ENCODE data around the gene SEPTIN12. TPM values are rescaled to one million over a fixed set of nuclear protein-coding genes. Genes with fewer than 3 reads are reported as not detected.

SEPTIN12 gene
- total RNA-seq, 4 donors from 2014 or later = 0.54 TPM; not detected in 3

- WGBS, 2 donors = 77 to 97% methylated on average over 2 of the region's 2 CpGs
- DNase-seq = no peak
Observed at GRCh38 chr16:4776141-4776705, 11.9 kb downstream of the SEPTIN12 start.

GRCh38 chr16:4775005-4775404, 13.1 kb downstream of the SEPTIN12 start:
- no peaks in the 10 kb centered on the region for H3K27me3 ChIP-seq
- no peak overlapping the region for H3K27ac ChIP-seq
- no peak for DNase-seq
- 93% methylated on average over 3 to 7 of the region's 13 CpGs for WGBS, 2 donors
- intact Hi-C loops (cut with DNase I) = no loop called here
- TF ChIP-seq POLR2A (IDR thresholded peaks at IDR 0.05) (no peak), CTCF (IDR thresholded peaks at IDR 0.05) (no peak)
- H3K9me3 ChIP-seq = no peaks in the 10 kb centered on the region
- H3K4me3 ChIP-seq (replicated peaks in 1 of 3) = no peak overlapping the region
- H3K4me1 ChIP-seq = no peaks in the 10 kb centered on the region
- no peaks in the 10 kb centered on the region for H3K36me3 ChIP-seq

More at GRCh38 chr16:4776141-4776705, 11.9 kb downstream of the SEPTIN12 start:
- Histone ChIP-seq H3K27ac (no peak overlapping the region), H3K36me3 (no peaks in the 10 kb centered on the region), H3K4me3 (replicated peaks in 1 of 3) (no peak overlapping the region), H3K4me1 (no peaks in the 10 kb centered on the region), H3K27me3 (no peaks in the 10 kb centered on the region), H3K9me3 (no peaks in the 10 kb centered on the region)
- no peak for TF ChIP-seq CTCF (IDR thresholded peaks at IDR 0.05)
- TF ChIP-seq POLR2A (IDR thresholded peaks at IDR 0.05) = no peak
- intact Hi-C loops (cut with DNase I) = no loop called here

- no peak overlapping the region for H3K4me3 ChIP-seq (replicated peaks in 1 of 3)
- H3K36me3 ChIP-seq = no peaks in the 10 kb centered on the region
- H3K4me1 ChIP-seq = peaks cover 0 to 8% of the 10 kb centered on the region in 2 donors
- 82 to 87% methylated on average over 4 to 5 of the region's 5 CpGs for WGBS, 2 donors
- no peak for TF ChIP-seq POLR2A (IDR thresholded peaks at IDR 0.05)
- TF ChIP-seq CTCF (IDR thresholded peaks at IDR 0.05) = no peak
- intact Hi-C loops (cut with DNase I) = no loop called here
- DNase-seq = no peak
- H3K27ac ChIP-seq = no peak overlapping the region
- no peaks in the 10 kb centered on the region for H3K9me3 ChIP-seq
- no peaks in the 10 kb centered on the region for H3K27me3 ChIP-seq
Observed at GRCh38 chr16:4772351-4772750, 15.8 kb downstream of the SEPTIN12 start.

- intact Hi-C loops (cut with DNase I) = no loop called here
- Histone ChIP-seq H3K27ac (no peak overlapping the region), H3K36me3 (no peaks in the 10 kb centered on the region), H3K4me1 (peaks cover 0 to 9% of the 10 kb centered on the region in 2 donors), H3K27me3 (no peaks in the 10 kb centered on the region), H3K9me3 (no peaks in the 10 kb centered on the region), H3K4me3 (replicated peaks in 1 of 3) (no peak overlapping the region)
- no peak for TF ChIP-seq POLR2A (IDR thresholded peaks at IDR 0.05)
- TF ChIP-seq CTCF (IDR thresholded peaks at IDR 0.05) = no peak
- 67 to 70% methylated on average over 3 of the region's 3 CpGs for WGBS, 2 donors
- no peak for DNase-seq
Observed at GRCh38 chr16:4771646-4772045, 16.5 kb downstream of the SEPTIN12 start.

GRCh38 chr16:4769306-4769638, 18.9 kb downstream of the SEPTIN12 start:
- peaks cover under 1% of the 10 kb centered on the region in 2 donors for H3K36me3 ChIP-seq
- H3K27ac ChIP-seq = no peak overlapping the region
- no peaks in the 10 kb centered on the region for H3K9me3 ChIP-seq
- intact Hi-C loops (cut with DNase I) = loop anchor here (5.0 kb wide), 1 partner anchor 33 kb away; the partner anchor contains the start of gene ROGDI
- TF ChIP-seq POLR2A (IDR thresholded peaks at IDR 0.05) (no peak), CTCF (IDR thresholded peaks at IDR 0.05) (no peak)
- no peaks in the 10 kb centered on the region for H3K27me3 ChIP-seq
- 48 to 55% methylated on average over 7 of the region's 7 CpGs for WGBS, 2 donors
- no peak for DNase-seq
- H3K4me3 ChIP-seq (replicated peaks in 1 of 3) = peak overlapping the region in 1 of 3 donors; percentile 42
- H3K4me1 ChIP-seq = peaks cover 6 to 21% of the 10 kb centered on the region in 2 donors

All from thyroid gland (tissue), 4 donors.